H1 (cell line): ENCODE results near the gene RNF111. TPM values are rescaled to one million over a fixed set of nuclear protein-coding genes. Genes with fewer than 3 reads are reported as not detected.

ENCODE experiments used
- CTCF ChIA-PET: fragments of 300-600 bp; sonication (Branson Sonifier 250); formaldehyde crosslinking; loops from one replicate; lab custom pipeline; 2021; ENCODE audit not compliant: partially characterized antibody; lab: Charles Lee
- POLR2A ChIA-PET: fragments of 300-600 bp; sonication (Branson Sonifier 250); formaldehyde crosslinking; loops from one replicate; lab custom pipeline; 2021; ENCODE audit warnings: inconsistent platforms; ENCODE audit not compliant: partially characterized antibody; lab: Charles Lee
- DNase-seq, 2 experiments: peaks; one replicate each; pipeline versions ENCODE4 v3.0.0 to v3.0.0-alpha.2; 2010 to 2022; ENCODE audit warnings: low spot score in 2 of 2, low read depth in 1 of 2, mixed read lengths in 1 of 2
- FAIRE-seq: peaks from 2 replicates; lab custom pipeline; 2011; peaks lifted over from hg19 to GRCh38; lab: Jason Lieb, UNC
- H2AFZ ChIP-seq: 2 replicates; pipeline ENCODE4 v1.8.1; 2012; ENCODE audit warnings: low read length, inconsistent platforms
- H2AK5ac ChIP-seq: 2 replicates; pipeline ENCODE4 v1.6.1; 2013; ENCODE audit warnings: low read depth, low read length
- H2BK120ac ChIP-seq: replicated peaks from 2 replicates; pipeline ENCODE3; 2013; ENCODE audit warnings: low read depth, low read length, inconsistent platforms
- H2BK12ac ChIP-seq: 2 replicates; pipeline ENCODE4 v1.6.1; 2013; ENCODE audit warnings: low read depth, low read length
- H2BK15ac ChIP-seq: 2 replicates; pipeline ENCODE4 v1.6.1; 2013; ENCODE audit warnings: low read length
- H2BK20ac ChIP-seq: 2 replicates; pipeline ENCODE4 v1.6.1; 2013; ENCODE audit warnings: low read length
- H2BK5ac ChIP-seq: 2 replicates; pipeline ENCODE4 v1.6.1; 2013; ENCODE audit warnings: low read depth, low read length
- H3K14ac ChIP-seq: 2 replicates; pipeline ENCODE4 v1.6.1; 2013; ENCODE audit warnings: inconsistent platforms; ENCODE audit not compliant: insufficient read length
- H3K18ac ChIP-seq: 2 replicates; pipeline ENCODE4 v1.6.1; 2013; ENCODE audit warnings: low read length; ENCODE audit errors: extremely low read depth
- H3K23ac ChIP-seq: 2 replicates; pipeline ENCODE4 v1.6.1; 2013; ENCODE audit warnings: inconsistent platforms; ENCODE audit not compliant: insufficient read length
- H3K23me2 ChIP-seq: 2 replicates; pipeline ENCODE4 v1.6.1; 2013; ENCODE audit warnings: low read depth, low read length
- H3K27ac ChIP-seq: 2 replicates; pipeline ENCODE4 v1.6.1; 2011; ENCODE audit warnings: low read depth, low read length, inconsistent platforms
- H3K27me3 ChIP-seq, 4 experiments: replicated peaks in 1 of 4; 1 replicate in 1 of 4; 2 replicates in 3 of 4; pipeline versions ENCODE4 v1.6.1 to v1.8.1; 2011 to 2013; ENCODE audit warnings: low read length in 3 of 4, mild to moderate bottlenecking in 3 of 4, inconsistent platforms in 2 of 4, mixed read lengths in 2 of 4, moderate library complexity in 1 of 4; ENCODE audit not compliant: control insufficient read depth in 3 of 4, insufficient read depth in 3 of 4; ENCODE audit errors: extremely low read depth in 1 of 4
- H3K36me3 ChIP-seq, 4 experiments: 2 replicates each; pipeline versions ENCODE4 v1.6.1 to v1.8.1; 2011 to 2013; ENCODE audit warnings: mild to moderate bottlenecking in 4 of 4, low read length in 3 of 4, moderate library complexity in 2 of 4, control low read depth in 1 of 4, inconsistent platforms in 1 of 4; ENCODE audit not compliant: insufficient read depth in 4 of 4, control insufficient read depth in 2 of 4
- H3K4ac ChIP-seq: replicated peaks from 2 replicates; pipeline ENCODE3; 2013; ENCODE audit warnings: low read length, low read depth, mixed read lengths, inconsistent platforms; ENCODE audit not compliant: insufficient read length
- H3K4me1 ChIP-seq, 4 experiments: replicated peaks in 1 of 4; 1 replicate in 1 of 4; 2 replicates in 3 of 4; pipeline versions ENCODE4 v1.6.1 to v1.8.1; 2011 to 2013; ENCODE audit warnings: low read length in 3 of 4, inconsistent platforms in 2 of 4, mixed read lengths in 1 of 4; ENCODE audit not compliant: insufficient read depth in 4 of 4, control insufficient read depth in 3 of 4
- H3K4me2 ChIP-seq, 2 experiments: 2 replicates each; pipeline versions ENCODE4 v1.6.1 to v1.8.1; 2011 to 2013; ENCODE audit warnings: low read depth in 2 of 2, low read length in 2 of 2, control low read depth in 1 of 2, inconsistent platforms in 1 of 2, mild to moderate bottlenecking in 1 of 2; ENCODE audit not compliant: insufficient read depth in 1 of 2
- H3K4me3 ChIP-seq, 4 experiments: fragments of 200-600, 300-600 bp in 1 of 4; sonication (generic), shearing (Covaris generic), sonication (Bioruptor Twin) in 1 of 4; 2 replicates each; pipeline versions ENCODE4 v1.5.1 to v1.8.1; 2011 to 2016; ENCODE audit warnings: low read length in 4 of 4, low read depth in 3 of 4, control low read depth in 2 of 4, inconsistent platforms in 2 of 4, mild to moderate bottlenecking in 2 of 4, mixed read lengths in 1 of 4, moderate library complexity in 1 of 4; ENCODE audit not compliant: insufficient read depth in 2 of 4; ENCODE audit errors: extremely low read depth in 1 of 4
- H3K56ac ChIP-seq: replicated peaks from 2 replicates; pipeline ENCODE3; 2013; ENCODE audit warnings: low read depth, mild to moderate bottlenecking, mixed read lengths, low read length, inconsistent platforms; ENCODE audit not compliant: insufficient read length
- H3K79me1 ChIP-seq: 2 replicates; pipeline ENCODE4 v1.6.1; 2013; ENCODE audit warnings: low read depth, low read length, control low read depth
- H3K79me2 ChIP-seq, 2 experiments: 2 replicates each; pipeline versions ENCODE4 v1.6.1 to v1.8.1; 2012 to 2013; ENCODE audit warnings: low read length in 2 of 2, mild to moderate bottlenecking in 2 of 2, inconsistent platforms in 1 of 2; ENCODE audit not compliant: insufficient read depth in 2 of 2, control insufficient read depth in 1 of 2
- H3K9ac ChIP-seq, 4 experiments: replicated peaks in 1 of 4; 1 replicate in 1 of 4; 2 replicates in 3 of 4; pipeline versions ENCODE4 v1.6.1 to v1.8.1; 2011 to 2013; ENCODE audit warnings: low read depth in 3 of 4, low read length in 3 of 4, control low read depth in 2 of 4, mild to moderate bottlenecking in 2 of 4, moderate library complexity in 2 of 4, inconsistent platforms in 1 of 4; ENCODE audit errors: extremely low read depth in 1 of 4
- H3K9me3 ChIP-seq, 2 experiments: 2 replicates each; pipeline versions ENCODE4 v1.6.1 to v1.8.1; 2012 to 2013; ENCODE audit warnings: mild to moderate bottlenecking in 2 of 2, moderate library complexity in 2 of 2, control low read depth in 1 of 2, inconsistent platforms in 1 of 2, low read depth in 1 of 2, low read length in 1 of 2, mixed read lengths in 1 of 2; ENCODE audit not compliant: insufficient read depth in 2 of 2
- H4K20me1 ChIP-seq, 2 experiments: replicated peaks in 1 of 2; 2 replicates each; pipeline versions ENCODE3 to v1.8.1; 2011 to 2013; ENCODE audit warnings: inconsistent platforms in 2 of 2, low read length in 2 of 2, mild to moderate bottlenecking in 1 of 2; ENCODE audit not compliant: insufficient read depth in 2 of 2, control insufficient read depth in 1 of 2
- H4K5ac ChIP-seq: 2 replicates; pipeline ENCODE4 v1.6.1; 2013; ENCODE audit warnings: low read length, low read depth, mixed read lengths, inconsistent platforms; ENCODE audit not compliant: insufficient read length
- H4K8ac ChIP-seq: 2 replicates; pipeline ENCODE4 v1.8.0; 2013; ENCODE audit warnings: mild to moderate bottlenecking, moderate library complexity, low read length, inconsistent platforms; ENCODE audit not compliant: insufficient read depth; ENCODE audit errors: extremely low read depth
- H4K91ac ChIP-seq: replicated peaks from 2 replicates; pipeline ENCODE3; 2013; ENCODE audit warnings: low read length, mixed read lengths, inconsistent platforms; ENCODE audit not compliant: insufficient read length
- BACH1 ChIP-seq: IDR thresholded peaks from 2 replicates; pipeline ENCODE4 v1.6.1; 2012; ENCODE audit warnings: low read length, improper control_type of control experiment
- POLR2A ChIP-seq, 2 experiments: IDR thresholded peaks; 1 replicate in 1 of 2; 2 replicates in 1 of 2; pipeline ENCODE4 v1.6.1; 2011; ENCODE audit warnings: low read depth in 2 of 2, low read length in 2 of 2, mild to moderate bottlenecking in 2 of 2; ENCODE audit errors: control extremely low read depth in 1 of 2
- POLR2AphosphoS5 ChIP-seq: IDR thresholded peaks from 2 replicates; pipeline ENCODE4 v1.6.1; 2011; ENCODE audit warnings: low read depth, low read length
- RAD21 ChIP-seq, 2 experiments: IDR thresholded peaks in 1 of 2; conservative IDR thresholded peaks in 1 of 2; 2 replicates each; pipeline ENCODE4 v1.6.1; 2011; ENCODE audit warnings: low read depth in 2 of 2, low read length in 2 of 2, improper control_type of control experiment in 1 of 2, inconsistent platforms in 1 of 2, mild to moderate bottlenecking in 1 of 2, moderate library complexity in 1 of 2
- SRF ChIP-seq: IDR thresholded peaks from 2 replicates; pipeline ENCODE4 v1.6.1; 2011; ENCODE audit warnings: mild to moderate bottlenecking, low read depth, low read length, moderate library complexity
- WGBS, 2 experiments: shearing (Covaris generic) in 1 of 2; methylation state at CpG; one replicate each; pipeline versions ENCODE4 v1.1.6 to v1.1.7; 2013 to 2015; ENCODE audit warnings: low lambda C conversion rate in 2 of 2, mixed read lengths in 2 of 2, inconsistent platforms in 1 of 2, low coverage in 1 of 2, missing lambda C conversion rate in 1 of 2; ENCODE audit not compliant: insufficient replicate concordance in 2 of 2, insufficient coverage in 1 of 2, insufficient read length in 1 of 2; ENCODE audit errors: extremely low coverage in 1 of 2, missing lambda C conversion rate in 1 of 2; 5-methylcytosine and 5-hydroxymethylcytosine counted together
- polyA plus RNA-seq, 7 experiments: library from polyadenylated mRNA; depleted of rRNA in 3 of 7; stranded (reverse) in 5 of 7; unstranded in 2 of 7; fragments of >200 nt in 5 of 7; fragments of 200-250 nt in 2 of 7; gene quantifications; 1 replicate in 5 of 7; 2 replicates in 1 of 7; 4 replicates in 1 of 7; pipeline versions ENCODE4 v1.2.1 to v1.2.3, GENCODE V29; 2011 to 2013; ENCODE audit warnings: missing spikeins in 2 of 7, mixed read lengths in 2 of 7
- total RNA-seq: library from RNA; stranded (reverse); fragmentation: NEBNext Ultra II Directional; extraction: Animal tissue kit (Norgen Biotek cat#: 25700); gene quantifications from 2 replicates; pipeline ENCODE4 v1.2.1, GENCODE V29; 2021

RNF111 gene
- total and polyA plus RNA-seq, 2 of the 8 experiments (the other 6 are each of a cell fraction or from before 2014, with no cell fraction given), result 18.5 to 26.6 TPM

DNA sequence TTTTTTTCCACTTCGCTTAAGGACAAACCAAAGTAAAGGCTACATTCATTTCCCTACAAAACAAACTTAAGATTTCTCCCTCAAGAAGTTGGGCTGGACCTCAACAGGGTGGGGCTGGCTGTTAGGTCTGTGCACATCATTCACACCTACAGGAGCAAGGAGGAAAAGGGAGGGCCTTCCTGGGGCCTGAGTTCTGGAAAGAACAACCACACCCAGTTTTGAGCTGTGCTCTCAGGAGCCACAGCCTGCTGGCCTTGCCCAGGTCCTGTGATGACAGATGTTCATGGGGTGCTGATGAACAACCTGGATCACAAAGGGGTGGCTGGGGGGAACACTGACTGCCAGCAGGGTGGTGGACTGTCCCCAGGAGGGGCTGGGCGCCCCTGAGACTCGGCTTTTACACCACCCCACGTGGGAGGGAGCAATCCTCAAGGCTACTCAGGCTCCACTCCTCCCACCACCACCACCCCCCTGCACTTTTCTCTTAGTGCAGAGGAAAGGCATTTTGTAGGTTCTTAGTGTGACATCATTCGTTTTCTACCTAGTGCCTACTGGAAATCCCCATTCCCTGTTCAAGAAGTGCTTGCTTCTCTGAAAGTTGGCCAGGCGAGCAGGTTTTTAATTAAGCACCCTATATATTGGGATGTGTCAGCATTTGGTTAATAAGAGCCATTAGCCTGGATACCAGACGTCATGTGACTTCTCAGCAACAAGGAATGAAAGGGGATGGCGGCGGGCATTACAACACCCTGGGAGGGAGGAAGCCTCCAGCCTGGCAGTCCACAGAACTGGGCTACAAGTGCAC is 153.2 kb downstream of the RNF111 start:
- Histone ChIP-seq H2AFZ (no peak overlapping the region), H4K20me1 (peaks cover 0 to 3% of the 10 kb centered on the region in 2 experiments), H3K4ac (no peak overlapping the region), H4K91ac (no peak overlapping the region), H3K4me2 (no peak overlapping the region), H3K79me1 (0 out of 2 replicates have a peak, but pooled peaks cover 3% of the 10 kb centered on the region), H2BK20ac (no peak overlapping the region), H2BK15ac (no peak overlapping the region), H4K5ac (no peak overlapping the region), H3K18ac (no peak overlapping the region), H3K23me2 (no peaks in the 10 kb centered on the region; the same call in 1 of the 2 replicates), H3K4me1 (no peaks in the 10 kb centered on the region), H3K27ac (no peak overlapping the region), H3K27me3 (no peaks in the 10 kb centered on the region), H2BK120ac (no peak overlapping the region), H3K23ac (no peak overlapping the region), H3K79me2 (0 out of 4 replicates have a peak, but pooled peaks cover 0 to under 1% of the 10 kb centered on the region in 2 experiments), H2BK12ac (no peak overlapping the region), H3K9me3 (no peaks in the 10 kb centered on the region), H3K4me3 (no peak overlapping the region), H3K14ac (no peak overlapping the region), H2BK5ac (no peak overlapping the region), H3K9ac (no peak overlapping the region), H3K56ac (no peak overlapping the region), H3K36me3 (peaks cover 5 to 32% (median 19%) of the 10 kb centered on the region in 4 experiments)
- DNase-seq (no peak), FAIRE-seq (no peak)
- POLR2A ChIA-PET, result interaction anchor here (0.7 kb wide), 1 partner anchor 10 kb away, joined by 5 read pairs; no protein-coding TSS in a partner anchor
- 91% methylated on average over 9 of the region's 9 CpGs; no CpG with 5 or more reads in 1 of the 2 experiments for WGBS, 2 experiments
- CTCF ChIA-PET, result interaction anchor here (0.8 to 1.0 kb wide), 2 partner anchors 30 to 38 kb away, joined by 3 read pairs; no protein-coding TSS in a partner anchor
- no peak for TF ChIP-seq BACH1
- no peak for TF ChIP-seq RAD21 (IDR thresholded peaks at IDR 0.05 in 1 of 2, conservative IDR thresholded peaks at IDR 0.05 in 1 of 2; ENCODE audit: low read depth in 2 of 2, low read length in 2 of 2)
- TF ChIP-seq POLR2AphosphoS5, result no peak
- TF ChIP-seq POLR2A (IDR thresholded peaks at IDR 0.05; ENCODE audit: control extremely low read depth in 1 of 2, low read depth in 2 of 2, low read length in 2 of 2), result no peak
- TF ChIP-seq SRF, result no peak
- TF ChIP-seq, all 59 proteins: peak for 0
- H4K8ac ChIP-seq, result no peak overlapping the region
- H2AK5ac ChIP-seq, result no peak overlapping the region
